ENCODE data around the gene ENGASE. TPM values are rescaled to one million over a fixed set of nuclear protein-coding genes. Genes with fewer than 3 reads are reported as not detected.

ENGASE gene
- total RNA-seq, 1 experiment from 2014 or later: 58.0 TPM

DNA sequence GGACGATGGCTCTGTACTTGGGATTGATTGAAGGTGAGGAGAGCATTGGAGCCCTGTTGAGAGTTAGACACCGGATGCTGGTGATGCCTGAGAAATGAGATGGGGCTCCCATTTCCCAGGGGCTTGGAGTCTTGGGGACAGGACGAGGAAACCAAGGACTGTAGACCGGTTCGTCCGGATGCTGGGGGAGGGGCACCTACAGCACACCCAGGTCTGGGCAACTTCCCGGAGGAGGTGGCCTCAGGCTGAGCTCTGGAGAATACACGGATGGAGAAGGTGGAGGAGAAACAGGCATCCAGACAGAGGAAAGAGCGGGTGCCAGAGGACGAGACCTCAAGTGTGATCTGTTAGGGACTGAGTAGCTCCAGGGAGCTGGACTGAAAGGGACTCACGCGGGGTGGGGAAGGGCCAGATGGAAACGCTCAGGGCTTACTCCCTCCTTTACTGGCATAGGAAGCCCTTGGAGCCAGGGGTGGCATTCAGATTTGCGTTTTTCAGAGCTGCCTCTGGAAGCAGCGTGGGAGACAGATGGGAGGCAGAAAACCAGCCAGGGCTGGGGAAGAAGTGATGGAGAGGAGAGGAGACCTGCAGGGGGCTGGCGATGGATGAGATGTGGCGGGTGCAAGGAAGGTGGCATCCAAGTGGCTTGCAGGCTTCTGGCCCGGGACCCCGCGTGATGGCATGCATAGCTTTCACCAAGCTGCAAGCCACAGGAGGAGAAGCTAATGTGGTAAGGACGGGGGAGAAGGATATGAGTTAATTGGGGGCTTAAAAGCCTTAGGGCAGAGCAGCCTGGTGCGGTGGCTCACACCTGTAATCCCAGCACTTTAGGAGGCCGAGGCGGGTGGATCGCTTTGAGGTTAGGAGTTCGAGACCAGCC is 42.4 kb upstream of the ENGASE start:
- peaks cover 4% of the 10 kb centered on the region for H3K36me3 Mint-ChIP-seq (ENCODE audit: insufficient read depth, unreplicated experiment)
- intact Hi-C loops (cut with micrococcal nuclease; ENCODE audit: unreplicated experiment): no loop called here
- TF ChIP-seq, protein P1, sequence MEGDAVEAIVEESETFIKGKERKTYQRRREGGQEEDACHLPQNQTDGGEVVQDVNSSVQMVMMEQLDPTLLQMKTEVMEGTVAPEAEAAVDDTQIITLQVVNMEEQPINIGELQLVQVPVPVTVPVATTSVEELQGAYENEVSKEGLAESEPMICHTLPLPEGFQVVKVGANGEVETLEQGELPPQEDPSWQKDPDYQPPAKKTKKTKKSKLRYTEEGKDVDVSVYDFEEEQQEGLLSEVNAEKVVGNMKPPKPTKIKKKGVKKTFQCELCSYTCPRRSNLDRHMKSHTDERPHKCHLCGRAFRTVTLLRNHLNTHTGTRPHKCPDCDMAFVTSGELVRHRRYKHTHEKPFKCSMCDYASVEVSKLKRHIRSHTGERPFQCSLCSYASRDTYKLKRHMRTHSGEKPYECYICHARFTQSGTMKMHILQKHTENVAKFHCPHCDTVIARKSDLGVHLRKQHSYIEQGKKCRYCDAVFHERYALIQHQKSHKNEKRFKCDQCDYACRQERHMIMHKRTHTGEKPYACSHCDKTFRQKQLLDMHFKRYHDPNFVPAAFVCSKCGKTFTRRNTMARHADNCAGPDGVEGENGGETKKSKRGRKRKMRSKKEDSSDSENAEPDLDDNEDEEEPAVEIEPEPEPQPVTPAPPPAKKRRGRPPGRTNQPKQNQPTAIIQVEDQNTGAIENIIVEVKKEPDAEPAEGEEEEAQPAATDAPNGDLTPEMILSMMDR (IDR thresholded peaks at IDR 0.05; ENCODE audit: unreplicated experiment): no peak
- no TSS peak for BruUV-seq (replicated peaks)
- peaks cover 13% of the 10 kb centered on the region for H3K27me3 Mint-ChIP-seq (ENCODE audit: unreplicated experiment)
- H3K4me3 Mint-ChIP-seq (ENCODE audit: low read depth, unreplicated experiment): no peak overlapping the region
- no peak overlapping the region for H3K27ac Mint-ChIP-seq (ENCODE audit: unreplicated experiment)
- no peak for DNase-seq
- H3K4me1 Mint-ChIP-seq (ENCODE audit: low read depth, unreplicated experiment): peaks cover 23% of the 10 kb centered on the region
- CTCF ChIA-PET: interaction anchor here (0.7 to 1.4 kb wide), 2 partner anchors 12 to 227 kb away, joined by 3 to 4 read pairs; no protein-coding TSS in a partner anchor
- no peaks in the 10 kb centered on the region for H3K9me3 Mint-ChIP-seq (ENCODE audit: low read depth, unreplicated experiment)

DNA sequence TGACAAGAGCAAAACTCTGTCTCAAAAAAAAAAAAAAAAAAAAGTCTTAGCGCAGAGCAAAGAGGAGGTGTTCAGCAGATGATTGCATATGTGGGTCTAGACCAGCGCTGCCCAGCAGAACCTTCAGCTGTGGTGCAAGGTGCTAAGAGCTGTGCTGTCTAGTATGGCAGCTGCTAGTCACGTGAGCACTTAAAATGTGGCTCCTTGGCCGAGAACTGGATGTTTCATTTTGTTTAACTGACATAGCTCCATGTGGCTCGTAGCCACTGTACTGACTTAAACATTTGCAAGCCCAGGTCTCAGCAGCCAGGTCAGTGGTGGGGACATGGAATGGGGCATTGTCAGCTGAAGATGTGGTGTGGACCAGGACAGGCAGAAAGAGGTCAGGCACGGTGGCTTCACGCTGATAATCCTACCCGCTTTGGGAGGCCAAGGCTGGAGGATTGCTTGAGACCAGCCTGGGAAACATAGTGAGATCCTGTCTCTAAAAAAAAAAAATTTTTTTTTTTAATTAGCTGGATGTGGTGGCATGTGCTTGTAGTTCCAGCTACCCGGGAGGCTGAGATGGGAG is 41.5 kb upstream of the ENGASE start:
- no peak overlapping the region for H3K4me3 Mint-ChIP-seq (ENCODE audit: low read depth, unreplicated experiment)
- TF ChIP-seq, protein P1 (IDR thresholded peaks at IDR 0.05; ENCODE audit: unreplicated experiment): no peak
- intact Hi-C loops (cut with micrococcal nuclease; ENCODE audit: unreplicated experiment): no loop called here
- peaks cover 16% of the 10 kb centered on the region for H3K4me1 Mint-ChIP-seq (ENCODE audit: low read depth, unreplicated experiment)
- H3K27ac Mint-ChIP-seq (ENCODE audit: unreplicated experiment): no peak overlapping the region
- DNase-seq: no peak
- peaks cover 13% of the 10 kb centered on the region for H3K27me3 Mint-ChIP-seq (ENCODE audit: unreplicated experiment)
- H3K36me3 Mint-ChIP-seq (ENCODE audit: insufficient read depth, unreplicated experiment): no peaks in the 10 kb centered on the region
- no peaks in the 10 kb centered on the region for H3K9me3 Mint-ChIP-seq (ENCODE audit: low read depth, unreplicated experiment)
- CTCF ChIA-PET: interaction anchor here (0.7 to 1.4 kb wide), 2 partner anchors 11 to 226 kb away, joined by 3 to 4 read pairs; no protein-coding TSS in a partner anchor
- no TSS peak for BruUV-seq (replicated peaks)

DNA sequence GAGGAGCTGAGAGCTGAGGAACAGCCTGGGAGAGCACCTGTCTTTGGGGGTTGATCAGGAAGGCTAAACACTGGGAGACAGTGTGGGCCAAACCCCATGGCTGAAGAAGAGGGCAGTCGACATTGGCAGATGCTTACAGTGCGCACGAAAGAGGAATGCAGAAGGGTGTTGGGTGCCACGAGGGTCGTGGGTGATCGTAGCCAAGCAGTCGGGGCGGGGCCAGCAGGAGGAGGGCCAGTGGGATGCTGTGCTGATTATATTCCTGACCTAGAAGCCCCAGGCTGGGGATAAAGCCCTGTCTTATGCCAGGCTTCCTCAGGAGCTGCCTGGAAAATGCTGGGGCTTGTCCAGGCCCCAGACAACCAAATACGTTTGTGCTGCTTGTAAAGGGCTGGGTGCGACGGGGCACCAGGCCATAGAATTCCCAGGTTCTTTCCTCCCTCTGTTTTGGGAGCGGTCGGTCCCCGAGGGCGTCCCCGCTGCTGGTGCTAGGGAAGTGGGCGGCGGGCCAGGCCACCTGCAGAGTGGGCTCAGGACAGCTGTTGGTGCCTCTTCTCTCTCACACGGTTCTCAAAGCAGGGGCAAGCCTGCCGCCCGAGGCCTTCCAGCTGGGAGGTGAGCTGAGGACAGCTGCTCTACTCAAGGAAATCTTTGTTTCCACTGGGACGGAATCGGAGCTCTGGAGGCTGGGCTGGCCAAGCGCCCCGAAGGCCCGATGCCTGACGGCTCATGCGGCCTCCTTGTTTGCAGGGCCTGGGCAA is 40.7 kb upstream of the ENGASE start:
- no peak for DNase-seq
- intact Hi-C loops (cut with micrococcal nuclease; ENCODE audit: unreplicated experiment): no loop called here
- peaks cover 13% of the 10 kb centered on the region for H3K27me3 Mint-ChIP-seq (ENCODE audit: unreplicated experiment)
- H3K4me3 Mint-ChIP-seq (ENCODE audit: low read depth, unreplicated experiment): no peak overlapping the region
- no peak overlapping the region for H3K27ac Mint-ChIP-seq (ENCODE audit: unreplicated experiment)
- H3K9me3 Mint-ChIP-seq (ENCODE audit: low read depth, unreplicated experiment): no peaks in the 10 kb centered on the region
- TF ChIP-seq, protein P1 (IDR thresholded peaks at IDR 0.05; ENCODE audit: unreplicated experiment): no peak
- no TSS peak for BruUV-seq (replicated peaks)
- CTCF ChIA-PET: no interaction called here
- H3K36me3 Mint-ChIP-seq (ENCODE audit: insufficient read depth, unreplicated experiment): no peaks in the 10 kb centered on the region
- peaks cover 14% of the 10 kb centered on the region for H3K4me1 Mint-ChIP-seq (ENCODE audit: low read depth, unreplicated experiment)

DNA sequence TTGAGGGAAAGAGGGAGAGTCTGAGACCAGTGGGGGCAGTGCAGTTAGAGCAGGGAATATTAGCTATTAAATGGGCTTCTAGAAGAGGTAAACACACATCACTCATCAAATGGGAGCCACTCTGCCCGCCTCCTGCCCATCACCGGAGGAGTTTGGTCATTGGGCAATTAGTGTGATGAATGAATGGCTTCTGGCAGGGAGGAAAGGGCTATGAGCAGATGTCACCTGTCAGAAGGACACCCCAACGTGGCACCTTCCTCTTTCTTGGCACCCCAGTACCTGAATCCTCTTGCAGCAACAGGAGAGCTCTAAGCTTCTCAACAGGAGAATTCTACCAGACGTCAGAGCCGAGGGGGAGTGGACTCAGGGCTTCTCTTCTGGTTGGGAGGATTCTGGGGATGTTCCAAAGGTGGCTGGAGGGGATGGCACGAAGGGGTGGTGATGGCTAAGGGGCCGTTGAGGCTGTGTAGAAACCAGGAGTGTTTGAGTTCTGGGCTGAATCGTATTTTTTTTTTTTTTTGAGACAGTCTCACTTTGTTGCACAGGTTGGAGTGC is 39.6 kb upstream of the ENGASE start:
- Mint-ChIP-seq H3K9me3 (ENCODE audit: low read depth, unreplicated experiment) (no peaks in the 10 kb centered on the region), H3K36me3 (ENCODE audit: insufficient read depth, unreplicated experiment) (no peaks in the 10 kb centered on the region), H3K4me3 (ENCODE audit: low read depth, unreplicated experiment) (no peak overlapping the region), H3K4me1 (ENCODE audit: low read depth, unreplicated experiment) (peaks cover 14% of the 10 kb centered on the region), H3K27me3 (ENCODE audit: unreplicated experiment) (peaks cover 13% of the 10 kb centered on the region), H3K27ac (ENCODE audit: unreplicated experiment) (no peak overlapping the region)
- no TSS peak for BruUV-seq (replicated peaks)
- intact Hi-C loops (cut with micrococcal nuclease; ENCODE audit: unreplicated experiment): no loop called here
- no peak for DNase-seq
- TF ChIP-seq, protein P1 (IDR thresholded peaks at IDR 0.05; ENCODE audit: unreplicated experiment): no peak
- CTCF ChIA-PET: no interaction called here
